NOMO-1 treated with DMSO at 0.1 percent for 48 hours (cell line): ENCODE results near the gene GUCD1.

Experiments
- DNase-seq: peaks from one replicate; lab custom pipeline; 2025; ENCODE audit not compliant: unreplicated experiment; lab: John Stamatoyannopoulos, UW

Gene GUCD1

DNA sequence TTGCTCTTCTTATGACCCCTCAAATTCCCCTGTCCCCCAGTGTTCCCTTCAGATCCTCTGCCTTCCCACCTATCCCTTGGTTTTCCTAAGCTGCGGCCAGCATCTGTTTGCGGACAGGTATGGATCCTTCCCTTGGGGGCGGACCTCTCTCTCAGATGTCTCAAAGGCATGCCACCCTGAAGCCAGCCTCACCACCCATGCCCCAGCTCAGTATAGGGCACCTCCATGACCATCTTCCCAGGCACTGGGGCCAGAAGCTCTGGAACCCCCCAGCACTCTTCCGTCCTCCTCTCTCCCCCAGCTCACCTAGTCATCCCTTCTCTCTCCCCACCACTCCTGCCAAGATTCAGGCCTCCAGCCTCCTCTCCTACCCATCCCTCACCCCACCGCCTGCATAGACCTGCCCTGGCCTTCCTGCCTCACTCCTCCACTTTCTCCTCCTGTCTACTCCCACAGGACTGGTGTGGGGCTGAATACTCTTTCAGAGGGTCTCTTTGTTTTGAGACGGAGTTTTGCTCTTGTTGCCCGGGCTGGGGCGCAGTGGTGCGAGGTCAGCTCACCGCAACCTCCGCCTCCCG is 35.7 kb upstream of the GUCD1 start:
- no peak for DNase-seq

DNA sequence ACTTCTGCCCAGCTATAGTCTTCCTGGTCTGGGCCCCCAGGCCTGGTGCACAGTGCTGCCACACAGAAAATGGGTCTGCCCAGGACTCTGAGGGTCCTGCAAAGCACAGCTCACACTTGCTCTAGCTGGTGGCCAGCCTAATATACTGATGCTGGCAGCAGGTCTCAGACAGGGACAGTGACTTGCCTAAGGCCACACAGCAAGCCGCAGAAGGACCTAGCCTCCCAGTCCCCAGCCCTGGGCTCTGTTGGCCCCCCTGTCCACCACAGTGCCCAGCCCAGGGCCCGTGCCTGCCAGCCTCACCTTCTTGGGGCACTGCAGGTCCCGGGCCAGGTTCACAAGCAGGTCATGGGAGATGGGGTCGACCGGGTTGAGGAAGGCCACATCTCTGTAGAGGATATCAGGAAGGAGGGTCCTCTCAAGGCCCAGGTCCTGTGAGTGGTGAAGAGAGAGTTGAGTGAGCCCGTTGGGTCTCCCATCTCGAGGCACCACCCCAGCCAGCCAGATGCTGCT is 34.6 kb upstream of the GUCD1 start:
- no peak for DNase-seq

DNA sequence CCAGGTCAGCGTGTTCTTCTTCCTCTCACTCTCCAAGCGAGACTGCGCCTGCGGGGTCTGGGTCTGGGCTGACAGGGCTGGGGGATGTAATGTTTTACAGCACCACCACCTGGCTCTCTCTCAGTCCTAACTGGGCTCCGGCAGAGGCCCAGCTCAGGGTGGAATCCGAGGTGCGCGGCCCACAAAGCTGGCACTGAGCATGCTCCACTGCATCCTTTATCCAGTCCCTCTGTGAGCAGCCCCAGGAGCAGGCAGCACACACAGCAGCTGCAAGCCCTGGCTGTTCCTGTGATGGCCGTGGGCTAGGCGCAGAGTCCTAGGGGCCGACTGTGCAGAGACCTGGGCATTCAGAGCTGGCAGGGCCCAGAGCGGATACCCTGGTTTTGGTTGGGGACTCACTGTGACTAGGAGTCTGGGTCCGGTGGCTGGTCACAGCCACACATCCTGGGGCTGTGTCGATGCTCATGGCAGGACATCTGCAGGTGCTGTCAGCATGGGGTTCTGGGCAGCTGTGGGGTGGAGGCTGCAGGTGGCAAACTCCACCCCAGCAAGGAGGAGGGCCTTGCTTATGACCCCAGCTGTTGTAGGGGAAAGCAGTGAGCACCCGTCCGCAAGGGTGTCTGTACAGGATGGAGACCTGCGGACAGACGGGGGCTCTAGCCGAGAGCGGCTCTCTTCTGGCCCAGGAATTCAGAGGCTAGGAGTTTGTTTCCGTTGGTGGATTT is 34.0 kb upstream of the GUCD1 start:
- no peak for DNase-seq

DNA sequence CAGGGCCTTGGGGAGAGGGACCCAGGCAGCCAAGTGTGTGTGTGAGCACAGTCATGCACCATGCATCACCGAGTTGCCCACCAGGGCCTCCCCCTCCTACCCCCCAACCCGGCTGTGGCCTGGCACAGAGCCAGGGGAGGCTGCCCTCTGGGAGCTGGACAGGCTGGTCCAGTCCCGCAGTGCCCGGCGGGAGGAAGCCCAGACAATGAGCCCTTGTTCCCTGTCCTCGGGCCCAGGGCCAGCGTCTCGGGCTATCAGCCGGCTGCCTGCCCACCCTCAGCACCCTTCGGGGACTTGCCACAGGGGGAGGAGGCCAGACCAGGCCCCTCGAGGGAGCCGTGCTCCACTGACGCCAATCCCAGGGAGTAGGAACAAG is 33.4 kb upstream of the GUCD1 start:
- no peak for DNase-seq

DNA sequence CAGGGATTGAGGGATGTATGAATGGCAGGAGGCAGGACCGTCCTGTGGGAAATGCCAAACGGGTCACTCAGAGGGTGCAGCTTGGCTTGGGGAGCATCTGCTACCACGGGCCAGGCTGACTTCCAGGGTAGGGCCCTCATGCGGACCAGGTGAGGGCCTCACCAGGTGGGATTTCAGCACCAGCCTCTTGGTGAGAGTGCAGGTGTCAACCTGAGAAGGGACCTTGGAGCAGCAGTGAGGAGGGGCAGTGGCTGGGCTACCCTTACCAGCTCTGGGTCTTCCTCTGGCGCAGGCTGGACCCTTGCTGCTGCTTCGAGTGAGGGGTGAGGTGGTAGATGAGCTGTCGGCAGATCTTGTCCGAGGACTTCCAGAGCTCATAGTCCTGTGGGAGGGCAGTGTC is 33.0 kb upstream of the GUCD1 start:
- no peak for DNase-seq

DNA sequence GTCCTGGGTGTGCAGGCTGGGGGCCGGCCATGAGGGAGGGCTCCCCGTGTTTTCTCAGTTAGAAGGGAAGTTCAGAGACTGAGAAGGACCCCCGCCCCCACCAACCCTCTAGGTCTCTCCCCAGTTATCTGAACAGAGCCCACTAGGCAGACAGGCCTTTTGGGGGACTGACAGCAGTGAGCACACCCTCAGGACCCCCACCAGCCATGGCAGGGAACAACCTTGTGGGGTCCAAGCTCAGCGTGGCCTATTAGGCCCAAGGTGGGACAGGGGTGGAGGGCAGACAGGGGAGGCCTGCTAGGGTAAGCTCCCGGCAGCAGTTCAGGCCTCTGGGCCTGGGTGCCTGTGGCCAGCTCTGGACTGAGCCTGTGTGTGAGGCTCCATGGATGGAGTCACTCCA is 32.3 kb upstream of the GUCD1 start:
- DNase-seq, result no peak

DNA sequence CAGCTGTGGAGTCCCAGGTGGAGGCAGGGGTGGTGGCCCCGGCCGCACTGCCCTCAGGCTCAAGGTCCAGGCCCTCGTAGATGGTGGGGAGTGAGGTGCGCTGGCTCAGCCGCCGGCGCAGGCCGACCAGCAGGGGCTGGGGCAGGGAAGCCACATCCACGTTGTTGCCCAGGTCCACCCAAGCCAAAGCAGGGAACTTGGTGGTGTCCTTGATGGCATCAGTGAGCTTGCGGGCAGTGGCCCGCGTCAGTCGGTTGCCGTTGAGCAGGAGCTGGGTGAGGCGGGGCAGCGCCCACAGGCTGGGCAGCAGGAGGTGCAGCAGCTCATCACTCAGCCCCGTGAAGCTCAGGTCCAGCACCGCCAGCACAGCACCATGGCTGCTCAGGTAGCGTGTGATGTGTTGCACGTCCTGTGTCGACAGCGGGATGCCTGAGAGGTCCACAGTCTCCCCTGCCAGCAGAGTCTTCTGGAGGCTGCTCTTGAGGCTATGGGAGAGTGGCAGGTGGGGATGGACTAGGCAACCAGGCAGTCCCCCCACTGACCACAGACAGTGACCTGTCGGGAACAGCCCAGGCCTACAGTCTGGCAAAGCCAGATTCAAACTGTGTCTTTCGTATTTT is 31.1 kb upstream of the GUCD1 start:
- no peak for DNase-seq

DNA sequence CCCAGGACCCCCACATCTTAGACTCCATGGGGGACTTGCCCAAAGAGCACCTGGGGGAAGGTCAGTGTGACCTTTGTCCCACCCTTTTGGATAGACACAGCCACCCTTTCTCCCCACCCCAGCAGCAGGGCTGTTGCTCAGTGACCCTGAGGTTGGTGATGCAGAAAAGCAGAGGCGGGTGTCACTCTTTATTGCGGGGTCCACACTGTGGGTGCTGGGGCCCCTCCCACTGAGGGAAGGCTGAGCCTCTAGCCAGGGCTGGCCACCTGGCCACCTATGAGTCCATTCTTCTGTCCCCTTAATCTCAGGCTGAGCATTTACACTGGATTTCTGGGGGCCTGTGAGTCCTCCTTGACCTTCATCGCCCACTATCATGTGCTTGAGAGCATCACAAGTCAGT is 30.5 kb upstream of the GUCD1 start:
- DNase-seq, result no peak

DNA sequence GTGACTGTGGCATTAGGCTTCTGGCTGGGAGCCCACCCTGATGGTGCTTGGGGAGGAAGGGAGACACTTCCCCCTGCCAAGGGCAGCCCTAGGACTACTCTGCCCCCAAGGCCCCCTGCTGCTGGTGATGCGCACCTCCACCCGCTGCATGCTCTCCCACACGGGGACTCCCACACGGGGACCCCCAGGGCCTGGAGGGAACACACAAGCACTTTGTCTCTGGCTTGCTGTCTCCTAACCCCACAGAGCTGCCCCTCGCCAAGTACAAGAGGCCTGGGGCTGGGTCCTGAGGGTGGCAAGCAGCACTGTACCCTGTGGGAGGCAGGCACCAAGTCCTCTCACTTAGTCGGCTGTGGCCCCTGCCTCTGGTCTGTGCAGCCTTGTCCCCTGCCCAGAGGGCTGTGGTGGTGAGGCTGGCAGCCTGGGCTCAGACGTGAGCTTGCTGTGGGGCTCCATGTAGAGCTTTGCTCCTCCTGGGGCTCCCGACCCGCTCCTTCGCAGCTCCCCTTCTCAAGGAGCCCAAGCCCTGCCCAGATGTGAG is 30.0 kb upstream of the GUCD1 start:
- no peak for DNase-seq

DNA sequence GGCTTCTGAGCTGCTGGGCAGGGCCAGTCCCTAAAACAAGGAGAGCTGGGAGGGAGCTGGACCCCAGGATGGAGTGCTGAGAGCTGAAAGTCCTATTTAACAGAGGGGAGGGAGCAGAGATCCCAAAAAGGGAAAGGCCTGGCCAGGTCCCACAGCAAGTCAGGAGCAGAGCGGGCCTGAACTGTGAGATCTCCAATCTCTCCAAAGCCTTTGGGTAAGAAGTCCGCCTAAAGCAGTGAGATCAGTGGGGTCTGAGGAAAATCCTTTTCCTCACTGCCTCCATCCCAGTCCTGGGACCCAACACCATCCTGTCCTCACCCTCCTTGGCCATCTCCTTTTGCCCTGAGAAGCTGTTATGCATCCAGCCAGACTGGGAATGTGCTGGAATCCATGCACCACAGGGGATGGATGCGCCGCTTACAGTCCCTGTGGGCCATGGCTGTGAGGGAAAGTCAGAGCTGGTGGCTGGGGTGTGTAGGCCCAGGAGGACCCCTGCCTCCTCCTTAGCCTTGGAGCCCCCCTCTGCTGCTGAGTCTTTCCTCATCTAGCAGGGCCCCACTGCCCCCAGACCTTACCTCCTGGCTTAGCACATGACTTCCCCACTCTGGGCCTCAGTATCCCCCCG is 29.3 kb upstream of the GUCD1 start:
- no peak for DNase-seq

DNA sequence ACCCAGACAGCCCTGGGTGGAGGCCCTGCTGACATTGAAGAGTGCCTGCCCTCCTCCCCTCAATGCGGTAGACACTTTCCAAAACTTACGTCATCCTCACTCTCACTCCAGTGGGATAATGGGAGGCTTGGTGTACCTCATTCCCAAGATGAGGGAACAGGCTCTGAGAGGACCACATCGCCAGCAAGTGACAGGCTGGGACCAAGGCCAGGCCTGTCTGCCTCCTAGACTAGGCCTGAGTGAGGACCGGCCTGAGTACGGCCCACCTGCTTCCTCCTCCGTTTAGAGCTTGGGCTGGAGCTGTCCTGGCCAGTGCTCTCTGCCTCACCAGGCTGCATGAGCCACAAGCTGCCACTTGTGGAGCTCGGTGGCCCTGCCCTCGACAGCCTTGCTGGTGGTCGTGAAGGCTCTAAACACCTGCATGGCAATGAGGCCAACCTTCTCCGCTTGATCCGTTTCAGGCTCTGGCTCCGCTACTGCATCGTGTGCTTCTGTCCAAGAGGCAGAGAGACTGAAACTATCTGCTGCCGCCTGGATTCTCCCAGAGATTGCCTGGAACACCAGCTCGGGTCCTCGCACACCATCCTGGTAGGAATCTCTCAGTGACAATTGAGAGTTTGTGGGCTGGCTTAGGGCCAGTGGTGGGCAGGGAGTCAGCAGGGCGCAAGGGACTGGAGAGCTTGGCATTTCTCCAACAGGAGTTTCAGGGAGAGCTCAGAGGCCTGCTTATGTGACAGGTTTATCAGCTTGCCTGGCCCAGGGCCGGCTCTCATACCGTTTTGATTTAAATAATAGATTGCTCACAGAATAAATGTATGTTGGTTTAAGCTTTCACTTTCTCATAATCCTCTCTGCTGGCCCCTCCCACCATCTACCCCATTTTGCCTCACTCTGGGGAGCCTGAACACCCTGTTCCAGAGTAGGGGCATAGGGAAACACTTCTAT is 28.6 kb upstream of the GUCD1 start:
- DNase-seq, result no peak

DNA sequence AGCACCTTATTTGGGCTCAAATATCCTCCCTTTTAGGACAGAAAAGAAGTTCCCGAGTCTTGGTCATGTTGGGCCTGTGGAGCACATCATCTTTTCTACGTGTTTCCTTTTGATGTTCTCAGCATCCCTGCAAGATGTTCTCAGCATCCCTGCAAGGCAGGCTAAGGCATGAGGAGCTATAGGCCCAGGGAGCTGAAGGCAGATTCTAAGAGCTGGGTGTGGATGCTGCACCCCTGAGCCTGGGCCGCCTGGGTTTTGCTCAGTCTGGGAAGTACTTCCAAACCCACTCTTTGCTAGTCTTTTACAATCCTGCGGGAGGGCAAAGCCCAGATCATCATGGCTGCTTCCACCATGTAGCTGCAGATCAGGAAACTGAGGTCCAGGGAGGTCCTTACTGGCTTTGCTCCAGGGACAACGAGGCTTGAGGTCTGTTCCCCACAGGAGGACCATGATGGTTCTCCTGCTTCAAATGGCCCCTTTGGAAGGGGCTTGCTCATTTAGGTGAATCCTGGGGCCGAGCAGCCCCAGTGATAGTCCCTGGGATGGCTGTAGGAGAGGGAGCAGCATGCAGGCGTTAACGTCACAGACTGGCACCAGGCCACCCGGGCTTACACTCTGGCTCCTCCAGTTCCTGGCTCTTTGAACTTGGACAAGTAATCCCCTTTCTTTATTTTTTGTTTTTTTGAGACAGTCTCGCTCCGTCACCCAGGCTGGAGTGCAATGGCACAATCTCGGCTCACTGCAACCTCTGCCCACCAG is 27.3 kb upstream of the GUCD1 start:
- no peak for DNase-seq

DNA sequence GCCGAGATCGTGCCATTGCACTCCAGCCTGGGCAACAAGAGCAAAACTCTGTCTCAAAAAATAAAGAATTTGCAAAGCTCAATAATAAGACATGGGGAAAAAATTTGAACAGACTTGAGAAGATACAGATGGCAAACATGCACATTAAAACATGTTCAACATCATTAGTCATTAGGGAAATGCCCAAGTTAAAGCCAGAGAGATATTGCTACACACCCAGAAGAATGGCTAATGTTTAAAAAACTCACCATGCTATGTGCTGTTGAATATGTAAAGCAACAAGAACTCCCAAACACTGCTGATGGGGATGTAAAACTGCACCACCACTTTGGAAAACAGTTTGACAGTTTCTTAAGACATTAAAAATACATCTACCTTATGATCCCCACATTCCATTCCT is 25.3 kb upstream of the GUCD1 start:
- no peak for DNase-seq

DNA sequence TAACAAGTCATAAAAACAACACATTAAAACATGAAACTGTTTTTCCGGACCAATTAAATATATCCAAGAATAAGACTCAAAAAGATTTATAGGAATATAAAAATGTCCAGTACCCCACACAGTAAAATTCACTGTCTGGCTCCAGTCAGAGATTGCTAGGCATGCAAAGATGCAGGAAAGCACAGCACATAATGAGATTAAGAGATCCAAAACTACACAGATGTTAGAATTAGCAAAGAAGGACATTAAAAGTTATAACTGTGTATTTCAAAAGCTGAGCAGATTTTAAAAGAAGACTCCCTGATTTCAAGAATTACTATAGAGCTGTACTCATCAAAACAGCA is 24.3 kb upstream of the GUCD1 start:
- DNase-seq, result no peak

DNA sequence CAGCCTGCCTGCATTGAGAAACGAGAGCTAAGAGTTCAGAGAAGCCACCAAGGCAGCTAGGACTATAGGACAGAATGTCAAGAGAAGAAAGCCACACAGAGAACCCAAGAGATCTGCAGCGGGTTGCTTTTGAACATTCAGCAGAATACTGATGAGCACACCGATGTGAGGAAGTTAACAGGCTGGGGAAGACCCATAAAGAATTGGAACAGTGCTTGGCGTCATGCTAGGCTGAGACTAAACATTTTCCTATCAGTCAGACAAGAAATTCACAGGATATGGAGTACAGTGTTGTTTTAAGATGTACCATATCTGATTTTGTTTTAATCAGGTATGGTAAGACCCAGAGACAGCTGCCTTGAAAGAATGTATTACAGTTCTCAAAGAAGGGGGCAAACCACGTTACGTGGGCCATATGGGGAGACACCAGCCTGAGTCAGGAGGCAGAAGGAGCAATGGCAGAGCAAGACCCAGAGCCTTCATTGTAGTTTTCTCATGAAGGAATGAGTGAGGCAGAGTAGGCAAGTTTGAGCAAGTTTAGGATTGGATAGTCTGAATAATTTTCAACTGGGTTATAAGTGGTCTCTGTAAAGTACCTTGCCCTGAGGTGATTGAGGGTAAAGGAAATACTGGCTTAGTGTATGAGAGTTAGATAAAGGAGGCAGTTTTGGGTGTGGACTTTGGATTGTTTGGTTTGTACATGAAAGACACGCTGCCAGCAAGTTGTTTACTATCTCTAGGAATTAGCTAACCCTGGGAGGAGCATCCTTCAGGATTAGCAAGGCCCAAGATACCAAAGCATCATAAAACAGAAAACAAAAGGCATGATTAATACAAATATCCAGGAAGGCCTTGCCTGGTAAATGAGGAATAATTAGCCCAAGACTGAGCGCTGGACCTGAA is 23.7 kb upstream of the GUCD1 start:
- DNase-seq, result no peak

DNA sequence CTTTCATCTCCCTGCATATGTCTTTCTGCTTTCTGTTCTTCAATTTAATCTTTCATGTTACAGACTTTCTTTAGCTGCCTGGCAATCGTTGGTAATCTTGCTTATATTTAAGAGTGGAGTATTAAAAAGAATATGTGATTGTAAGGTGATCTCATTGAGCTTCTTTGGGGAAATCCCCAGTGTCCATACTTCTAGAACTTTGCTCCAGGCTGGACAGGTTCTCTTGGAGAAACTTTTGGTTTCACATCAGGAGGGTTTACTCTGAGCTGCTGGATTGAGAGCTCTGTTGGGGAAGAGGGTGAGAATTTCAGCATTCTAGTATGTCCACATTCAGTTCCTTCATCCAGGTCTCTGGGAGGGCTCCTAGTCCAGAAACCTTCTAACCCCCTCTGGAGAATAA is 21.8 kb upstream of the GUCD1 start:
- DNase-seq, result no peak

DNA sequence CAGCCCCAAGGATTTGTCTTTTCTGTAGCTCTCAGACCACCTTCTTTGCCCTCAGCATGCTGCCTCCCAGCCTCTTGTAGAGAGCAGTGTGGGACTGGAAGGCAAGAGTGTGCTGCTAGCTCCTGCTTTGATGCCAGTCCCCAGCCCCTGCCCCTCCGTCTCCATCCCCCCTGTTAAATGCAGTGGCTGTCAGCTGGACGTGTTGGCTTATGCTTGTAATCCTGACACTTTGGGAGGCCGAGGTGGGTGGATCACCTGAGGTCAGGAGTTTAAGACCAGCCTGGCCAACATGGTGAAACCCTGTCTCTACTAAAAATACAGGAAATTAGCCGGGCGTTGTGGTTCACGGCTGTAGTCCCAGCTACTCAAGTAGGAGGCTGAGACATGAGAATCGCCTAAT is 16.3 kb upstream of the GUCD1 start:
- no peak for DNase-seq

DNA sequence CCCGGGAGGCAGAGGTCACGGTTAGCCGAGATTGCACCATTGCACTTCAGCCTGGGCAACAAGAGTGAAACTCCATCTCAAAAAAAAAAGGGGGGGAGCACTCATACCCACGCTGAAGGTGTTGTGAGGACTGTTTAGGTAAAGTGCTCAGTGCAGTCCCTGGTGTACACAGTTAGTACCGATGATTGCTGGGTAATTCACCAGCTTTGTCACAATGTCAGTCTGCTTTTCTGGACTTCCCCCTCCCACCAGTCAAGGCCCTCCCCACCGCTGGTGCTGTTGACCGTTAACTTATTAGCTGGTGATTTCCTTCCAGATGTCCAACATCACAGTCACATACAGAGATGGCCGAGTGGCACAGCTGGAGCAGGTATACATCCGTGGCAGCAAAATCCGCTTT is 12.7 kb upstream of the GUCD1 start:
- no peak for DNase-seq

DNA sequence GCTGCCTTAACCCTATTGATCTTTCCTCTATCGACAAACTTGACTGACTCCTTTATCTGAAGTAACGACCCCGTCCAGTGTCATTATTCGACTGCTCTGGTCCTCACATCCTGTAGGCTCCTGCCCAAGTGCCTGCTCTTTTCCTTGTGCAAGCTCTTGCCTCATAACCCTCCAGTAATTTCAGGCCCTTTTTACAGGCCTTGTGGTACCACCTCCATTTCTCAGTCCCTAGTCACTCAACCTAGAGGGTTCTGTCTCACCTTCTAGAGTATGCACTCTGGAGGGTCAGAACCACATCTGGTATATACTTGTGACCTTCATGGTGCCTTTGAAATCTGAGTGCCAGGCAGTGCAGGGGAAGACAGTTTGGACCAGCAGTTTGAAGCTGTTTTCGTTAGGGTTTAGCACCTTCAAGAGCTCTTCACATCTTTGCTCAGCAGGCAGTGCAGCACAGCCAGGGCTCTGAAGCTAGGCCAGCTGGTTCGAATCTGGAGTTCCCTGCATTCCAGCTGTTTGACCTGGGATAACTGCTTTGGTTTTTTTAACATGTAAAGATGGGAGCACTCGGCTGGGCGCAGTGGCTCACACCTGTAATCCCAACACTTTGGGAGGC is 12.1 kb upstream of the GUCD1 start:
- no peak for DNase-seq
